ENCODE results near the gene TCF25.
"Not testable (repeated sequence)": the region's sequence is repeated elsewhere in the genome, so short reads cannot be mapped to it uniquely, and the experiment has no call there.

TCF25 gene

GRCh38 chr16:89828870-89829629 lies 44.3 kb upstream of the TCF25 start:
- TF ChIP-seq CTCF (IDR thresholded peaks at IDR 0.05; ENCODE audit: low read depth, low read length), result no peak
- peak overlapping the region; percentile 51 to 56 for H3K4me3 ChIP-seq (replicated peaks in 1 of 2; ENCODE audit: low read depth in 2 of 2, low read length in 2 of 2)
- no peak for DNase-seq (ENCODE audit: low read depth in 2 of 2)

GRCh38 chr16:89829630-89830437 lies 43.6 kb upstream of the TCF25 start:
- TF ChIP-seq CTCF (IDR thresholded peaks at IDR 0.05; ENCODE audit: low read depth, low read length), result no peak
- no peak for DNase-seq (ENCODE audit: low read depth in 2 of 2)
- H3K4me3 ChIP-seq (replicated peaks in 1 of 2; ENCODE audit: low read depth in 2 of 2, low read length in 2 of 2), result no peak overlapping the region

GRCh38 chr16:89831810-89832328 lies 41.5 kb upstream of the TCF25 start:
- H3K4me3 ChIP-seq (replicated peaks in 1 of 2; ENCODE audit: low read depth in 2 of 2, low read length in 2 of 2), result no peak overlapping the region
- DNase-seq (ENCODE audit: low read depth in 2 of 2), result no peak
- no peak for TF ChIP-seq CTCF (IDR thresholded peaks at IDR 0.05; ENCODE audit: low read depth, low read length)

GRCh38 chr16:89833664-89834363 lies 39.6 kb upstream of the TCF25 start:
- DNase-seq (ENCODE audit: low read depth in 2 of 2); H3K4me3 ChIP-seq (replicated peaks in 1 of 2; ENCODE audit: low read depth in 2 of 2, low read length in 2 of 2): not testable (repeated sequence)

- not testable (repeated sequence) for H3K4me3 ChIP-seq (replicated peaks in 1 of 2; ENCODE audit: low read depth in 2 of 2, low read length in 2 of 2); DNase-seq (ENCODE audit: low read depth in 2 of 2)
Measured at GRCh38 chr16:89834813-89835363, 38.5 kb upstream of the TCF25 start.

- H3K4me3 ChIP-seq (replicated peaks in 1 of 2; ENCODE audit: low read depth in 2 of 2, low read length in 2 of 2), result not testable (repeated sequence)
Measured at GRCh38 chr16:89836484-89836883, 36.9 kb upstream of the TCF25 start.

GRCh38 chr16:89837014-89837546 lies 36.3 kb upstream of the TCF25 start:
- DNase-seq (ENCODE audit: low read depth in 2 of 2), result no peak
- TF ChIP-seq CTCF (IDR thresholded peaks at IDR 0.05; ENCODE audit: low read depth, low read length), result no peak
- H3K4me3 ChIP-seq (replicated peaks in 1 of 2; ENCODE audit: low read depth in 2 of 2, low read length in 2 of 2), result no peak overlapping the region

More at GRCh38 chr16:89836484-89836883, 36.9 kb upstream of the TCF25 start:
- DNase-seq (ENCODE audit: low read depth in 2 of 2), result not testable (repeated sequence)
